ENCODE results near the gene LPP. TPM values are rescaled to one million over a fixed set of nuclear protein-coding genes. Genes with fewer than 3 reads are reported as not detected.

The LPP gene
- total RNA-seq, 1 experiment from 2014 or later: 148 TPM

DNA sequence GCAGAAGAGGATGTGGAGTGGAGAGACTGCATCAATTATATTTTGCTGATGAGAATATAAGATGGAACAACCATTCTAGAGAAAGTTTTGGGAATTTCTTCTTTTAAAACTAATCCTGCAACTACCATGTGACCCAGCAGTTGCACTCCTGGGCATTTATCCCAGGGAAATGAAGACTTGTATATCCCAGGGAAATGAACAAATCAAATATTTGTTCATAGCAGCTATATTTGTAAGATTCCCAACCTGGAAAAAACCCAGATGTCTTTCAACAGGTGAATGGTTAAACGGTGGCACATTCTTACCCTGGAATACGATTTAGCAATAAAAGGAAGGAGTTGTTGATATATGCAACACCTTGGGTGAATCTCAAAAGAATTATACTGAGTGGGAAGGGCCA lies 632.5 kb downstream of the LPP start:
- TF ChIP-seq EZH2 (IDR thresholded peaks at IDR 0.05; ENCODE audit: low read depth): no peak
- TF ChIP-seq, protein P1, sequence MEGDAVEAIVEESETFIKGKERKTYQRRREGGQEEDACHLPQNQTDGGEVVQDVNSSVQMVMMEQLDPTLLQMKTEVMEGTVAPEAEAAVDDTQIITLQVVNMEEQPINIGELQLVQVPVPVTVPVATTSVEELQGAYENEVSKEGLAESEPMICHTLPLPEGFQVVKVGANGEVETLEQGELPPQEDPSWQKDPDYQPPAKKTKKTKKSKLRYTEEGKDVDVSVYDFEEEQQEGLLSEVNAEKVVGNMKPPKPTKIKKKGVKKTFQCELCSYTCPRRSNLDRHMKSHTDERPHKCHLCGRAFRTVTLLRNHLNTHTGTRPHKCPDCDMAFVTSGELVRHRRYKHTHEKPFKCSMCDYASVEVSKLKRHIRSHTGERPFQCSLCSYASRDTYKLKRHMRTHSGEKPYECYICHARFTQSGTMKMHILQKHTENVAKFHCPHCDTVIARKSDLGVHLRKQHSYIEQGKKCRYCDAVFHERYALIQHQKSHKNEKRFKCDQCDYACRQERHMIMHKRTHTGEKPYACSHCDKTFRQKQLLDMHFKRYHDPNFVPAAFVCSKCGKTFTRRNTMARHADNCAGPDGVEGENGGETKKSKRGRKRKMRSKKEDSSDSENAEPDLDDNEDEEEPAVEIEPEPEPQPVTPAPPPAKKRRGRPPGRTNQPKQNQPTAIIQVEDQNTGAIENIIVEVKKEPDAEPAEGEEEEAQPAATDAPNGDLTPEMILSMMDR (conservative IDR thresholded peaks at IDR 0.05): no peak
- peaks cover 3% of the 10 kb centered on the region; the same call in 1 of the 2 replicates for H3K9me3 ChIP-seq (ENCODE audit: insufficient read depth, low read depth)
- DNase-seq: no peak
- H3K9me2 ChIP-seq (ENCODE audit: insufficient read depth): no peaks in the 10 kb centered on the region
- H2AFZ ChIP-seq: no peak overlapping the region
- H3K27me3 ChIP-seq (ENCODE audit: insufficient read depth, low read depth): no peaks in the 10 kb centered on the region
- POLR2A ChIA-PET (ENCODE audit: unreplicated experiment): no interaction called here
- no peak overlapping the region for H3K4me3 ChIP-seq
- H3K4me2 ChIP-seq: no peak overlapping the region
- no peaks in the 10 kb centered on the region for H3K4me1 ChIP-seq (replicated peaks; ENCODE audit: insufficient read depth)
- CTCF ChIA-PET: no interaction called here
- H3K36me3 ChIP-seq (ENCODE audit: low read depth): no peaks in the 10 kb centered on the region
- intact Hi-C loops (cut with micrococcal nuclease; ENCODE audit: unreplicated experiment): no loop called here
- H4K20me1 ChIP-seq (ENCODE audit: insufficient read depth): no peaks in the 10 kb centered on the region
- no peaks in the 10 kb centered on the region for H3K79me2 ChIP-seq (ENCODE audit: low read depth)
- H3F3A ChIP-seq (ENCODE audit: insufficient read depth, low read depth): no peaks in the 10 kb centered on the region
- BruUV-seq (replicated peaks): no TSS peak
- no peak overlapping the region for H3K27ac ChIP-seq

DNA sequence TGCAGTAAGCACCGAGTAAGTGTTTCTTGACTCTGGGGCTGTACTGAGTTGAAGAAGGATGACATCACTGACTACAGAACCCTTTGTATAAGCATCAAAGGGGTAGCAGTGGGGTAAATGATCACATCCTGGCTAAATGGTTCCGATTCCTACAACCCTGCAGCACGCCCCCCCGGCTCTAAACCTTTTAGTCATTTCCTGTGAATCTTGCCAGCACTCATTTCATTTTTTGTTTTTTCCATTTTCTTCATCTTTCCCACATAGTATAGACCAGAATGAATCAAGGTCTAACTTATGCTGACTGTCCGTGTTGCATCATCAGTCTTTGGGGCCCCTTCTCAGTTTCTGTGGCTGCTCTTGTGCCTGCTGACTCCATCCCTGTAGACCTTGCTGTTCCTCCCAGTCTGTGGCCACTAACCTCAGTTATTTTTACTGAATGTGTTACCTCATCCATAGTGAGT lies 634.7 kb downstream of the LPP start:
- no peak for DNase-seq
- Histone ChIP-seq H3K79me2 (ENCODE audit: low read depth) (no peaks in the 10 kb centered on the region), H3K9me3 (ENCODE audit: insufficient read depth, low read depth) (peaks cover 3% of the 10 kb centered on the region; the same call in 1 of the 2 replicates), H4K20me1 (ENCODE audit: insufficient read depth) (no peaks in the 10 kb centered on the region), H2AFZ (no peak overlapping the region), H3K4me1 (replicated peaks; ENCODE audit: insufficient read depth) (no peaks in the 10 kb centered on the region), H3K4me3 (no peak overlapping the region), H3K36me3 (ENCODE audit: low read depth) (no peaks in the 10 kb centered on the region), H3F3A (ENCODE audit: insufficient read depth, low read depth) (no peaks in the 10 kb centered on the region), H3K27me3 (ENCODE audit: insufficient read depth, low read depth) (no peaks in the 10 kb centered on the region), H3K9me2 (ENCODE audit: insufficient read depth) (no peaks in the 10 kb centered on the region), H3K4me2 (no peak overlapping the region), H3K27ac (no peak overlapping the region)
- POLR2A ChIA-PET (ENCODE audit: unreplicated experiment): no interaction called here
- intact Hi-C loops (cut with micrococcal nuclease; ENCODE audit: unreplicated experiment): no loop called here
- TF ChIP-seq, protein P1 (conservative IDR thresholded peaks at IDR 0.05): no peak
- no peak for TF ChIP-seq EZH2 (IDR thresholded peaks at IDR 0.05; ENCODE audit: low read depth)
- no TSS peak for BruUV-seq (replicated peaks)
- CTCF ChIA-PET: interaction anchor here (0.6 kb wide), 1 partner anchor 59 kb away, joined by 4 read pairs; no protein-coding TSS in a partner anchor

DNA sequence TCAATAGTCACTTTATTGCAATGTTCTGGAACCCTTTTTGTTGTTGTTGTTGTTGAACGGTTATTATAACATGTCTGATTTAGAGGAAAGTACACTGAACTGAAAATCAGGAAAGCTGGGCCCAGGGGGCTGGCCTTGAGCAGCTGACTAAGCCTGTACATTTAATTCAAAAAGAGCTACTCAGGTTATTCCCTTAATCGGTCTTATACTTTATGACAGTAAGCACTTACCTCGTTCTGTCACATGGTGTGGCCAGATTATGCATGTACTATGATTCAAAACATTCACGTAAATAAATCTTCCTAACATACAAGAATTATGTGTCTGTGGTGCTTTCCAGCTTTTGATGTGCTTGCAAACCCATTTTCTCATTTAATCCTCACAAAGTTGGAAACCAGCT lies 635.3 kb downstream of the LPP start:
- no peaks in the 10 kb centered on the region for H3K79me2 ChIP-seq (ENCODE audit: low read depth)
- no peaks in the 10 kb centered on the region for H3F3A ChIP-seq (ENCODE audit: insufficient read depth, low read depth)
- H3K36me3 ChIP-seq (ENCODE audit: low read depth): no peaks in the 10 kb centered on the region
- no peaks in the 10 kb centered on the region for H3K4me1 ChIP-seq (replicated peaks; ENCODE audit: insufficient read depth)
- intact Hi-C loops (cut with micrococcal nuclease; ENCODE audit: unreplicated experiment): no loop called here
- ChIA-PET POLR2A (ENCODE audit: unreplicated experiment) (no interaction called here), CTCF (interaction anchor here (0.6 kb wide), 1 partner anchor 394 kb away, joined by 3 read pairs; no protein-coding TSS in a partner anchor)
- DNase-seq: no peak
- no peaks in the 10 kb centered on the region for H3K9me2 ChIP-seq (ENCODE audit: insufficient read depth)
- peaks cover 3% of the 10 kb centered on the region; the same call in 1 of the 2 replicates for H3K9me3 ChIP-seq (ENCODE audit: insufficient read depth, low read depth)
- no peaks in the 10 kb centered on the region for H3K27me3 ChIP-seq (ENCODE audit: insufficient read depth, low read depth)
- no peak overlapping the region for H3K4me2 ChIP-seq
- no peak overlapping the region for H3K4me3 ChIP-seq
- TF ChIP-seq, protein P1 (conservative IDR thresholded peaks at IDR 0.05): no peak
- TF ChIP-seq EZH2 (IDR thresholded peaks at IDR 0.05; ENCODE audit: low read depth): no peak
- no peaks in the 10 kb centered on the region for H4K20me1 ChIP-seq (ENCODE audit: insufficient read depth)
- no peak overlapping the region for H3K27ac ChIP-seq
- H2AFZ ChIP-seq: no peak overlapping the region
- no TSS peak for BruUV-seq (replicated peaks)

Measured in PC-9 (cell line).